Body of pancreas (tissue), 4 donors: ENCODE measurements around the gene APOBEC3B. TPM values are rescaled to one million over a fixed set of nuclear protein-coding genes. Genes with fewer than 3 reads are reported as not detected.

Experiments used
- ATAC-seq: fragments of 150-250 bp; one replicate; pipeline ENCODE4 v1.9.1; 2016
- DNase-seq, 4 donors: peaks; one replicate each; pipeline ENCODE4 v3.0.0-alpha.2; 2019
- H3K27ac ChIP-seq, 4 donors: fragments of 200-600 bp; sonication (generic); 1 replicate in 3 of 4; 2 replicates in 1 of 4; pipeline versions ENCODE4 v1.5.1 to v1.6.1; 2016 to 2019; ENCODE audit warnings: mild to moderate bottlenecking in 1 of 4, mixed read lengths in 1 of 4, moderate library complexity in 1 of 4
- H3K27me3 ChIP-seq, 2 donors: fragments of 200-600 bp; sonication (generic); one replicate each; pipeline ENCODE4 v1.6.0; 2016; ENCODE audit warnings: mild to moderate bottlenecking in 1 of 2
- H3K36me3 ChIP-seq, 2 donors: fragments of 200-600 bp; sonication (generic); replicated peaks in 1 of 2; 2 replicates each; pipeline ENCODE4 v1.5.1; 2016; ENCODE audit warnings: low read depth in 2 of 2; ENCODE audit not compliant: insufficient read depth in 1 of 2
- H3K4me1 ChIP-seq: fragments of 200-600 bp; sonication (generic); one replicate; pipeline ENCODE4 v1.6.0; 2016
- H3K4me3 ChIP-seq, 2 donors: fragments of 200-600 bp; sonication (generic); 1 replicate in 1 of 2; 2 replicates in 1 of 2; pipeline ENCODE4 v1.5.1; 2016 to 2019
- H3K9me3 ChIP-seq, 3 donors: fragments of 200-600 bp; sonication (generic); 1 replicate in 2 of 3; 2 replicates in 1 of 3; pipeline ENCODE4 v1.5.1; 2016
- CTCF ChIP-seq, 7 experiments: fragments of 450-650 bp in 4 of 7; fragments of 200-600 bp in 3 of 7; sonication (generic) in 3 of 7; IDR thresholded peaks; one replicate each; pipeline ENCODE4 v1.5.1; 2016 to 2019; ENCODE audit warnings: antibody characterized with exemption in 7 of 7
- POLR2A ChIP-seq, 3 donors: fragments of 450-650 bp; IDR thresholded peaks; one replicate each; pipeline ENCODE4 v1.6.1; 2016; ENCODE audit warnings: antibody characterized with exemption in 3 of 3, mild to moderate bottlenecking in 2 of 3
- WGBS, 2 donors: methylation state at CpG; one replicate each; pipeline ENCODE4 v1.1.5; 2017; 5-methylcytosine and 5-hydroxymethylcytosine counted together
- intact Hi-C: fragments of 100-400 bp; cut with DNase I; formaldehyde crosslinking; loops from one replicate; pipeline ENCODE4 v1.15.1; 2023
- total RNA-seq, 2 donors: library from RNA; depleted of rRNA; stranded (reverse); fragments of >200 nt; gene quantifications; one replicate each; pipeline ENCODE4 v1.1.0, GENCODE V29; 2016

Gene APOBEC3B
- total RNA-seq, 2 donors from 2014 or later: 2.1 TPM; not detected in 1

- peaks cover 23% of the 10 kb centered on the region for H3K4me1 ChIP-seq
- WGBS, 2 donors: 4 to 10% methylated on average over 2 to 9 of the region's 9 CpGs
- no peak for TF ChIP-seq CTCF (IDR thresholded peaks at IDR 0.05)
- TF ChIP-seq POLR2A (IDR thresholded peaks at IDR 0.05): no peak
- intact Hi-C loops: no loop called here
- H3K36me3 ChIP-seq: no peaks in the 10 kb centered on the region
- no peaks in the 10 kb centered on the region for H3K27me3 ChIP-seq
- DNase-seq (peak in 3 of 4 donors; percentile 48 to 62 (median 50)), ATAC-seq (peak; percentile 63)
- peak overlapping the region in 2 of 4 donors; percentile 68 to 75 for H3K27ac ChIP-seq
- no peak overlapping the region for H3K4me3 ChIP-seq
- H3K9me3 ChIP-seq: no peaks in the 10 kb centered on the region
Measured at GRCh38 chr22:38963872-38964271, 18.3 kb upstream of the APOBEC3B start.

GRCh38 chr22:38964306-38964705 lies 17.8 kb upstream of the APOBEC3B start:
- Histone ChIP-seq H3K9me3 (no peaks in the 10 kb centered on the region), H3K36me3 (no peaks in the 10 kb centered on the region), H3K4me3 (no peak overlapping the region), H3K27ac (peak overlapping the region in 1 of 4 donors; percentile 68), H3K27me3 (no peaks in the 10 kb centered on the region), H3K4me1 (peaks cover 23% of the 10 kb centered on the region)
- ATAC-seq (no peak), DNase-seq (no peak)
- intact Hi-C loops: no loop called here
- TF ChIP-seq POLR2A (IDR thresholded peaks at IDR 0.05) (no peak), CTCF (IDR thresholded peaks at IDR 0.05) (no peak)
- 20 to 62% methylated on average over 1 to 7 of the region's 7 CpGs for WGBS, 2 donors

GRCh38 chr22:38964989-38965388 lies 17.2 kb upstream of the APOBEC3B start:
- 73 to 86% methylated on average over 1 to 4 of the region's 4 CpGs for WGBS, 2 donors
- Histone ChIP-seq H3K27me3 (no peaks in the 10 kb centered on the region), H3K9me3 (no peaks in the 10 kb centered on the region), H3K4me1 (peaks cover 23% of the 10 kb centered on the region), H3K4me3 (no peak overlapping the region), H3K27ac (no peak overlapping the region), H3K36me3 (no peaks in the 10 kb centered on the region)
- no peak for ATAC-seq
- TF ChIP-seq CTCF (IDR thresholded peaks at IDR 0.05): no peak
- TF ChIP-seq POLR2A (IDR thresholded peaks at IDR 0.05): no peak
- no peak for DNase-seq
- intact Hi-C loops: no loop called here

GRCh38 chr22:38965614-38966379 lies 16.4 kb upstream of the APOBEC3B start:
- no peak overlapping the region for H3K4me3 ChIP-seq
- H3K27ac ChIP-seq: no peak overlapping the region
- no peaks in the 10 kb centered on the region for H3K36me3 ChIP-seq
- H3K27me3 ChIP-seq: no peaks in the 10 kb centered on the region
- 88 to 91% methylated on average over 5 to 14 of the region's 14 CpGs for WGBS, 2 donors
- TF ChIP-seq CTCF (IDR thresholded peaks at IDR 0.05) (no peak), POLR2A (IDR thresholded peaks at IDR 0.05) (no peak)
- intact Hi-C loops: no loop called here
- ATAC-seq: no peak
- H3K9me3 ChIP-seq: no peaks in the 10 kb centered on the region
- peaks cover 23% of the 10 kb centered on the region for H3K4me1 ChIP-seq
- DNase-seq: no peak

- ATAC-seq (no peak), DNase-seq (no peak)
- no peaks in the 10 kb centered on the region for H3K36me3 ChIP-seq
- no peaks in the 10 kb centered on the region for H3K27me3 ChIP-seq
- H3K9me3 ChIP-seq: no peaks in the 10 kb centered on the region
- TF ChIP-seq POLR2A (IDR thresholded peaks at IDR 0.05): no peak
- no peak for TF ChIP-seq CTCF (IDR thresholded peaks at IDR 0.05)
- H3K4me3 ChIP-seq: no peak overlapping the region
- H3K4me1 ChIP-seq: peaks cover 23% of the 10 kb centered on the region
- no peak overlapping the region for H3K27ac ChIP-seq
- intact Hi-C loops: no loop called here
- 56% methylated on average over 5 of the region's 5 CpGs; no CpG with 5 or more reads in 1 of the 2 donors for WGBS, 2 donors
Measured at GRCh38 chr22:38966380-38966702, 15.8 kb upstream of the APOBEC3B start.
